GM23338 (cell line): Measurements from ENCODE around the gene KCNIP1. TPM values are rescaled to one million over a fixed set of nuclear protein-coding genes. Genes with fewer than 3 reads are reported as not detected.
A peak's percentile ranks its signal among the peaks of the same experiment; 100 is the strongest.

Experiments used
- ATAC-seq: fragments of 200-7000 bp; cut with Tn5 transposase; 3 replicates; pipeline ENCODE4 v1.9.1; 2020
- DNase-seq: peaks from one replicate; pipeline ENCODE4 v3.0.0-alpha.2; 2015; ENCODE audit warnings: low spot score
- H2AFZ ChIP-seq: fragments of 200-600 bp; sonication (generic); 2 replicates; pipeline ENCODE4 v1.8.0; 2016; ENCODE audit warnings: antibody characterized with exemption, mild to moderate bottlenecking, moderate library complexity
- H3F3A ChIP-seq: fragments of 200-600 bp; sonication (generic); replicated peaks from 2 replicates; pipeline ENCODE4 v1.8.0; 2017; ENCODE audit warnings: antibody characterized with exemption, mixed run types, low read depth
- H3K27ac ChIP-seq: fragments of 200-600 bp; sonication (generic); 2 replicates; pipeline ENCODE4 v1.6.1; 2016; ENCODE audit warnings: low read depth
- H3K27me3 ChIP-seq: fragments of 200-600 bp; sonication (generic); 2 replicates; pipeline ENCODE4 v1.8.0; 2016; ENCODE audit warnings: mild to moderate bottlenecking, mixed run types, moderate library complexity; ENCODE audit not compliant: insufficient read depth
- H3K36me3 ChIP-seq: fragments of 200-600 bp; sonication (generic); 2 replicates; pipeline ENCODE4 v1.8.0; 2016; ENCODE audit warnings: mild to moderate bottlenecking; ENCODE audit not compliant: insufficient read depth
- H3K4me1 ChIP-seq: fragments of 200-600 bp; sonication (generic); 2 replicates; pipeline ENCODE4 v1.8.0; 2016; ENCODE audit warnings: mild to moderate bottlenecking, moderate library complexity; ENCODE audit not compliant: insufficient read depth
- H3K4me2 ChIP-seq: fragments of 200-600 bp; sonication (generic); 2 replicates; pipeline ENCODE4 v1.7.1; 2017; ENCODE audit warnings: mixed run types
- H3K4me3 ChIP-seq: fragments of 200-600 bp; sonication (generic); 2 replicates; pipeline ENCODE4 v1.6.1; 2016; ENCODE audit warnings: mixed run types
- H3K79me2 ChIP-seq: fragments of 200-600 bp; sonication (generic); replicated peaks from 2 replicates; pipeline ENCODE4 v1.8.0; 2017; ENCODE audit warnings: mild to moderate bottlenecking; ENCODE audit not compliant: insufficient read depth
- H3K9me2 ChIP-seq: fragments of 200-600 bp; sonication (generic); 2 replicates; pipeline ENCODE4 v1.8.0; 2017; ENCODE audit not compliant: insufficient read depth
- H4K20me1 ChIP-seq: fragments of 200-600 bp; sonication (generic); replicated peaks from 2 replicates; pipeline ENCODE4 v1.8.0; 2017; ENCODE audit warnings: mild to moderate bottlenecking; ENCODE audit not compliant: insufficient read depth
- H3K27ac Mint-ChIP-seq: 2 replicates; pipeline ENCODE4 v1.8.0; 2020; ENCODE audit warnings: inconsistent platforms, mild to moderate bottlenecking, moderate library complexity, mixed read lengths
- H3K27me3 Mint-ChIP-seq: 3 replicates; pipeline ENCODE4 v1.8.0; 2022; ENCODE audit warnings: low read depth, mild to moderate bottlenecking, moderate library complexity, mixed read lengths, inconsistent platforms; ENCODE audit not compliant: insufficient read depth, poor library complexity
- H3K36me3 Mint-ChIP-seq: 3 replicates; pipeline ENCODE4 v1.8.0; 2021; ENCODE audit warnings: low read depth, mild to moderate bottlenecking, inconsistent platforms, moderate library complexity, mixed read lengths
- H3K4me1 Mint-ChIP-seq: 3 replicates; pipeline ENCODE4 v1.8.0; 2020; ENCODE audit warnings: mild to moderate bottlenecking, inconsistent platforms, mixed read lengths
- H3K4me3 Mint-ChIP-seq: 3 replicates; pipeline ENCODE4 v1.8.0; 2021; ENCODE audit warnings: moderate library complexity, mild to moderate bottlenecking, inconsistent platforms, mixed read lengths
- H3K9me3 Mint-ChIP-seq: 3 replicates; pipeline ENCODE4 v1.8.0; 2020; ENCODE audit warnings: moderate library complexity, mild to moderate bottlenecking, inconsistent platforms, mixed read lengths
- CREB1 ChIP-seq: fragments of 250-450 bp; sonication (Bioruptor Pico); IDR thresholded peaks from 2 replicates; pipeline ENCODE4 v1.5.0; 2020; ENCODE audit warnings: low read depth, mild to moderate bottlenecking, moderate library complexity
- CTCF ChIP-seq, 2 experiments: fragments of 200-600 bp in 1 of 2; sonication (generic) in 1 of 2; conservative IDR thresholded peaks; 2 replicates each; pipeline versions ENCODE4 v1.5.1 to v1.6.1; 2016 to 2017; ENCODE audit warnings: antibody characterized with exemption in 2 of 2, low read depth in 2 of 2, mild to moderate bottlenecking in 2 of 2, moderate library complexity in 1 of 2
- EZH2 ChIP-seq: fragments of 200-600 bp; sonication (generic); IDR thresholded peaks from one replicate; pipeline ENCODE4 v1.8.0; 2017; ENCODE audit warnings: antibody characterized with exemption, mild to moderate bottlenecking, low read depth; ENCODE audit not compliant: unreplicated experiment
- JUNB ChIP-seq: IDR thresholded peaks from one replicate; pipeline ENCODE4 v1.6.1; 2016; ENCODE audit warnings: antibody characterized with exemption; ENCODE audit not compliant: unreplicated experiment
- NANOG ChIP-seq: IDR thresholded peaks from 2 replicates; pipeline ENCODE4 v1.6.1; 2016; ENCODE audit warnings: antibody characterized with exemption, borderline replicate concordance
- REST ChIP-seq: IDR thresholded peaks from one replicate; pipeline ENCODE4 v1.6.1; 2018; ENCODE audit warnings: antibody characterized with exemption; ENCODE audit not compliant: unreplicated experiment
- STAT1 ChIP-seq: IDR thresholded peaks from one replicate; pipeline ENCODE4 v1.6.1; 2016; ENCODE audit warnings: antibody characterized with exemption; ENCODE audit not compliant: unreplicated experiment
- ZNF114 ChIP-seq: fragments of 250-450 bp; sonication (Bioruptor Pico); IDR thresholded peaks from 2 replicates; pipeline ENCODE4 v1.5.0; 2020; ENCODE audit warnings: mild to moderate bottlenecking, moderate library complexity
- long read RNA-seq: library from polyadenylated mRNA; unstranded; transcript quantifications from one replicate; pipeline ENCODE4 v2.0.0, GENCODE V29; 2020; ENCODE audit not compliant: unreplicated experiment
- polyA plus RNA-seq: library from polyadenylated mRNA; unstranded; fragments of >200 nt; fragmentation: Nextera tagmentation; extraction: Ambion mirVana; gene quantifications from 2 replicates; pipeline ENCODE4 v1.2.1, GENCODE V29; 2016
- total RNA-seq: library from RNA; depleted of rRNA; stranded (reverse); fragments of >200 nt; shearing (Covaris generic); gene quantifications from 2 replicates; pipeline ENCODE4 v1.2.3, GENCODE V29; 2014; rRNA removed
- TF ChIP-seq, protein P1 (sequence below): IDR thresholded peaks from 2 replicates; pipeline ENCODE4 v1.6.1; 2016; ENCODE audit warnings: antibody characterized with exemption

KCNIP1 gene
- total RNA-seq (0.31 and 3.0 TPM in 2 replicates), polyA plus RNA-seq (0.42 and 0.87 TPM in 2 replicates)
- long read RNA-seq, partial matches to known transcripts: 0 of 1 reads
- long read RNA-seq, other reads (novel, unspliced or antisense): 1 of 1 reads

DNA sequence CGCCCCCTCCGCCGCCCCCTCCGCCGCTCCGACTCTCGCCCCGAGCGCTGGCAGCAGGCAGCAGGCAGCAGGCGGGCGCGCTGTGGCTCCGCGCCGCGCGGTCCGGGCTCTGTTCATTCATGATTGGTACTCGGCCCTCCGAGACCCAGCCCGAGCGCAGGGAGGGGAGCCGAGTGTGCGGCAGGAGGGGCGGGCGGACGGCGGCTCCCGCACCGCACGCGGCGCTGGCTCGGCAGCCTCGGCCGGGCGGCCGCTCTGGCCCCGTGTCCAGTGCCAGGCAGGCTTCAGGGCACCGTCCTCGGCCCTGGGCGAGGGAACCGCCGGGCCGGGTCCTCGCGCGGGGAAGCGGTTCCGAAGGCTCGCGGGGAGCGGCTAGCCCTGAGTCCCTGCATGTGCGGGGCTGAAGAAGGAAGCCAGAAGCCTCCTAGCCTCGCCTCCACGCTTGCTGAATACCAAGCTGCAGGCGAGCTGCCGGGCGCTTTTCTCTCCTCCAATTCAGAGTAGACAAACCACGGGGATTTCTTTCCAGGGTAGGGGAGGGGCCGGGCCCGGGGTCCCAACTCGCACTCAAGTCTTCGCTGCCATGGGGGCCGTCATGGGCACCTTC is at the start of gene KCNIP1:
KCNIP1 (plus strand) TSS at position 31 of the 607 bp plus-strand sequence.
- no peaks in the 10 kb centered on the region for H3K79me2 ChIP-seq
- H3F3A ChIP-seq: no peaks in the 10 kb centered on the region
- peaks cover 24% of the 10 kb centered on the region for H3K4me1 Mint-ChIP-seq
- H3K36me3 Mint-ChIP-seq: no peaks in the 10 kb centered on the region
- peak within 1 kb of the TSS; percentile 100 for H2AFZ ChIP-seq
- H3K4me2 ChIP-seq: peak within 1 kb of the TSS; percentile 85
- no peaks in the 10 kb centered on the region for H4K20me1 ChIP-seq
- peak within 1 kb of the TSS; percentile 74; the same call in 1 of the 2 replicates for H3K27ac Mint-ChIP-seq
- no peaks in the 10 kb centered on the region for H3K9me2 ChIP-seq
- no peaks in the 10 kb centered on the region for H3K36me3 ChIP-seq
- ATAC-seq: peak; percentile 88
- peaks cover 40% of the 10 kb centered on the region for H3K27me3 ChIP-seq
- peak within 1 kb of the TSS; percentile 66 for H3K4me3 ChIP-seq
- TF ChIP-seq CTCF (conservative IDR thresholded peaks at IDR 0.05; ENCODE audit: low read depth in 2 of 2) (no peak), NANOG (no peak), CREB1 (CRISPR knock-in tag) (no peak), JUNB (no peak), STAT1 (no peak), REST (no peak)
- H3K27ac ChIP-seq: no peak within 1 kb of the TSS
- peaks cover 32% of the 10 kb centered on the region for H3K27me3 Mint-ChIP-seq
- H3K4me3 Mint-ChIP-seq: peak within 1 kb of the TSS; percentile 71
- H3K9me3 Mint-ChIP-seq: peaks cover 3% of the 10 kb centered on the region; the same call in 1 of the 3 replicates
- peak; percentile 79 for DNase-seq
- H3K4me1 ChIP-seq: peaks cover 15% of the 10 kb centered on the region

- no peak for DNase-seq
- H3K4me2 ChIP-seq: no peak overlapping the region
- Mint-ChIP-seq H3K27me3 (no peaks in the 10 kb centered on the region), H3K36me3 (no peaks in the 10 kb centered on the region; the same call in 2 of the 3 replicates), H3K4me3 (no peak overlapping the region), H3K9me3 (peaks cover 9% of the 10 kb centered on the region), H3K27ac (no peak overlapping the region), H3K4me1 (no peaks in the 10 kb centered on the region)
- no peaks in the 10 kb centered on the region for H3K4me1 ChIP-seq
- no peak overlapping the region for H3K4me3 ChIP-seq
- H3K79me2 ChIP-seq: no peaks in the 10 kb centered on the region
- no peaks in the 10 kb centered on the region for H3K36me3 ChIP-seq
- no peaks in the 10 kb centered on the region for H3K27me3 ChIP-seq
- 0 out of 2 replicates have a peak, but pooled peaks cover 2% of the 10 kb centered on the region for H4K20me1 ChIP-seq
- no peak overlapping the region for H3K27ac ChIP-seq
- no peaks in the 10 kb centered on the region for H3F3A ChIP-seq
- no peak for ATAC-seq
- H2AFZ ChIP-seq: no peak overlapping the region
- H3K9me2 ChIP-seq: no peaks in the 10 kb centered on the region; the same call in 1 of the 2 replicates
- TF ChIP-seq, protein P1, sequence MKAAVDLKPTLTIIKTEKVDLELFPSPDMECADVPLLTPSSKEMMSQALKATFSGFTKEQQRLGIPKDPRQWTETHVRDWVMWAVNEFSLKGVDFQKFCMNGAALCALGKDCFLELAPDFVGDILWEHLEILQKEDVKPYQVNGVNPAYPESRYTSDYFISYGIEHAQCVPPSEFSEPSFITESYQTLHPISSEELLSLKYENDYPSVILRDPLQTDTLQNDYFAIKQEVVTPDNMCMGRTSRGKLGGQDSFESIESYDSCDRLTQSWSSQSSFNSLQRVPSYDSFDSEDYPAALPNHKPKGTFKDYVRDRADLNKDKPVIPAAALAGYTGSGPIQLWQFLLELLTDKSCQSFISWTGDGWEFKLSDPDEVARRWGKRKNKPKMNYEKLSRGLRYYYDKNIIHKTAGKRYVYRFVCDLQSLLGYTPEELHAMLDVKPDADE: no peak
- TF ChIP-seq ZNF114: no peak
- no peak for TF ChIP-seq CTCF (conservative IDR thresholded peaks at IDR 0.05; ENCODE audit: low read depth in 2 of 2)
- no peak for TF ChIP-seq EZH2
Observed at GRCh38 chr5:170463426-170463825, 40.4 kb upstream of the KCNIP1 start.
